ENCODE measurements around the gene NINJ1.

The NINJ1 gene

GRCh38 chr9:93131599-93132286 is 2.3 kb downstream of the NINJ1 start:
- no peak for DNase-seq

GRCh38 chr9:93130861-93131481 is 3.1 kb downstream of the NINJ1 start:
- DNase-seq, result no peak

- DNase-seq, result no peak
Measured at GRCh38 chr9:93129691-93130500, 4.2 kb downstream of the NINJ1 start.

DNA sequence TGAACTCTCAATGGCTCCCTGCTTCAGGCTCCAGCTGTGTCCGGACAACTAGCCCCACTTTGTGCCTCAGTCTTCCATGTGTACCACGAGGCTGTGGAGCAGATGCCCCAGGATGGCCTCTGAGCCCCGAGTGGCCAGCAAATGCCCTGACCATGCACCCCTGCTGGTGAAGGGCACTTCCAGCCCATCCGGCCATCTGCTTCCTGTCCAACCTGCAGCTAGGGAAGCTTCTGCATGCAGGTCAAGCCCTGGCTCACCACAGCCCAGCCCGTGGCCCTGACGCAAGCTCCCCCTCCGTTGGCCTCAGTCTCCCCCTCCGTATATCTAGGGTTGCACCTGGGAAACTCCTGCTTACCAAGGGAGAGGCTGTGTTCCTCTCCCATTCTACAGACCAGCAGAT is 4.8 kb downstream of the NINJ1 start:
- no peak for DNase-seq

- no peak for DNase-seq
Measured at GRCh38 chr9:93128715-93129224, 5.3 kb downstream of the NINJ1 start.

DNA sequence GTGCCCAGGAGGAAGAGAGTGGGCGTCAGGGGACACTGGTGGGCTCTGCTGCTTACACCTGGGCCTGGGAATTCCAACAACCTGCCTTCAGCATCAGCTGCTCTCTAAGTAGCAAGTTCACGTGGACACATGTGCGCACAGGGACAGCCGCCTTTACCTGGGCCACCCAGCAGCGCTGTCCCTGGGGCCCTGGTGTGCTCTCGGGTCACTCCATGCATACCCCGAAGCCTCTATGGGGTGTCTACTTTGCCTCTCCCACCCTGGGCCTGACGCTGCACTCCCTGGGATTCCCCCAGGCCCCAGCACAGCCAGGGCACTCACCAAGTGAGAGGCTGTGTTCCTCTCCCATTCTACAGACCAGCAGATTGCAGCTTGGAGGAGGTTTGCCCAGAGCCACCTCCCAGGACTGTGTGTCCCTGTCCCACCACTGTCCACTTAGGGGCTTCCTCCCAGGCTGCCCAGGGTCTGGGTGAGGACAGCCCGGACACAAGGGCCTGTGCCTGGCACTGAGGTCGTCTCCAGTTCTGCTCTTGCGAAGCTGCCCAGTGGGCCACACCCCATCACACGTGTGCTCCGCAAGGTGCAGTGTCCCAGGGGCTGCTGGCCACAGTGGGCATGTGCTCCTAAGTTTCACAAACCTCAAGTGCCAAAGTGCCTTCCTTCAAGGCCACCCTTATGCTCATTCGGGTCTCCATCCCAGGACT is 5.9 kb downstream of the NINJ1 start:
- DNase-seq, result no peak

GRCh38 chr9:93127395-93127911 is 6.6 kb downstream of the NINJ1 start:
- no peak for DNase-seq

- no peak for DNase-seq
Measured at GRCh38 chr9:93126825-93127368, 7.2 kb downstream of the NINJ1 start.

DNA sequence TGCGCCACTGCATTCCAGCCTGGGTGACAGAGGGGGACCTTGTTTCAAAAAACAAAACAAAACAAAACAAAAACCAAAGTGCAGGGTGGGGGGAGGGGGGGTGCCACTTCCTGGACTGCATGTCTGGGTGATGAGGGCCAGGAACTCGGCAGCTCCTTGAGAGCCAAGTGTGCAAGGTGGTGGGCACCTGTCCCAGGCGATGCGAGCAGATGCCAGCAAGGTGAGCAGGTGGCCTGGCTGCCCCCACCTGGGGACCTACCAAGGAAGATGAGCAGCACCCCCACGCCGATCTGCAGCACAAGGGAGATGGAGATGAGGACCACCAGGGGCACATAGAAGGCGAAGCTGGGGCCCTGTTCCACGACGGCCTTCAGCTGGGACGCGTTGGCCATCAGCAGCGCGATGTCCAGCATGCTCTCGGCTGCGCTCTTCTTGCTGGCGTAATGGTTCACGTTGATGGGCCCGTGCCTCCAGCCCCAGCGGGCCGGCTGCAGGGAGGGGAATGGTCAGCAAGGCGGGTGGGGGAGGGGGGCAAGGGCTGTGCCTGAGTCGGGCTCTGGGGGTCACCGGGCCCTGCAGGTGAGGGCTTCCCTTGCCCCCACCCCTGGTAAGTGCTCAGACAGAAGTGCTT is 7.8 kb downstream of the NINJ1 start:
- DNase-seq, result no peak

- no peak for DNase-seq
Measured at GRCh38 chr9:93125331-93125894, 8.6 kb downstream of the NINJ1 start.

DNA sequence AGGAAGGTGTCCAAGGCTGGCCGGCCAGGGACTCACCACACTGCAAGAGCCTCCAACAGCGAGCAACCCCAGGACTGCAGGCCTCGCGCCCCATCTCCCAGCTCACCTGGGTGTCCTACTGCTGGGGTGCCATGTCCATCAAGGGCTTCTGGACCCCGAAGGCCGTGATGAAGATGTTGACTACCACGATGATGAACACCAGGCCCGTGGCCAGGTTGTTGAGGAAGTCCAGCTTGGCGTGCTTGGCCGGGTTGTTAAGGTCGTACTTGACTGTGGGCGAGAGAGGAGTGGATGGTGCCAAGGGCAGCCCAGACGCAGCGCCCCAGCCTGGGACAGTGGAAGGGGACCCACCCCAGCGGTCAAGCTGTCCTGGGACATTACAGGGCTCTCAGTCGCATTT is 9.3 kb downstream of the NINJ1 start:
- no peak for DNase-seq

DNA sequence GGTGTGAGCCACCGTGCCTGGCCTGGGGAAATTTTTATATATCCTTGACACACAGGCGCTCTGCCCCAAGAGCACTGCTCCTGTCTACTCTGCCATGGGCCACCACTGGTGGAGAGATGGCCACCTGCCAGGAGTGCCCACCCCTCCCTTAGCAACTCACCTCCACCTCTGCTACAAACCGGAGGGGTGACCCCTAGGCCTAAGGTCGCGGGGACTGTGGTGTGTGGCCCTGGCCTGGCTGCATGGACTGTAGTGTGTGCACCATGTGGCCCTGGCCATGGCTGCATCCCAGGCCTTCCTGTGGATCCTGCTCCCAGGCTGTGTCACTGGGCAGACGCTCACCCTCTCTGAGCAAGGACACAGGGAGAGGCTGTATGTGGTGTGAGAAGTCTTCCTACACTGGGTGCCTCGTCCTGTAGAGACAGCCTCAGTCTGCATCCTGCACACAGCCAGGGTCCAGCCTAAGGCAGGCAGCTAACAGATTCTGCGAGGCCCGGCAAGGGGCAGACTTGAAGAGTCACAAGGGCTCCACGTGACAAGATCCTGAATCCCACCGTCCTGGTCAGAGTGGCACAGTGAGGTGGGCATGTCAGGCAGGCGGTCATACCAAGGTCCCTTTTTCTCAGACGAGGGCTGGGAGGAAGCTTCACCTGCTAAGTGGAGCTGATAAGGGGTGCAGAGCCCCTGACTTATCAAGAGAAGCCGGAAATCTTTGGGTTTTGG is 10.3 kb downstream of the NINJ1 start:
- DNase-seq, result no peak

GRCh38 chr9:93122721-93123221 is 11.3 kb downstream of the NINJ1 start:
- DNase-seq, result no peak

GRCh38 chr9:93121316-93122241 is 12.5 kb downstream of the NINJ1 start:
- no peak for DNase-seq

GRCh38 chr9:93120846-93121315 is 13.2 kb downstream of the NINJ1 start:
- DNase-seq, result no peak

DNA sequence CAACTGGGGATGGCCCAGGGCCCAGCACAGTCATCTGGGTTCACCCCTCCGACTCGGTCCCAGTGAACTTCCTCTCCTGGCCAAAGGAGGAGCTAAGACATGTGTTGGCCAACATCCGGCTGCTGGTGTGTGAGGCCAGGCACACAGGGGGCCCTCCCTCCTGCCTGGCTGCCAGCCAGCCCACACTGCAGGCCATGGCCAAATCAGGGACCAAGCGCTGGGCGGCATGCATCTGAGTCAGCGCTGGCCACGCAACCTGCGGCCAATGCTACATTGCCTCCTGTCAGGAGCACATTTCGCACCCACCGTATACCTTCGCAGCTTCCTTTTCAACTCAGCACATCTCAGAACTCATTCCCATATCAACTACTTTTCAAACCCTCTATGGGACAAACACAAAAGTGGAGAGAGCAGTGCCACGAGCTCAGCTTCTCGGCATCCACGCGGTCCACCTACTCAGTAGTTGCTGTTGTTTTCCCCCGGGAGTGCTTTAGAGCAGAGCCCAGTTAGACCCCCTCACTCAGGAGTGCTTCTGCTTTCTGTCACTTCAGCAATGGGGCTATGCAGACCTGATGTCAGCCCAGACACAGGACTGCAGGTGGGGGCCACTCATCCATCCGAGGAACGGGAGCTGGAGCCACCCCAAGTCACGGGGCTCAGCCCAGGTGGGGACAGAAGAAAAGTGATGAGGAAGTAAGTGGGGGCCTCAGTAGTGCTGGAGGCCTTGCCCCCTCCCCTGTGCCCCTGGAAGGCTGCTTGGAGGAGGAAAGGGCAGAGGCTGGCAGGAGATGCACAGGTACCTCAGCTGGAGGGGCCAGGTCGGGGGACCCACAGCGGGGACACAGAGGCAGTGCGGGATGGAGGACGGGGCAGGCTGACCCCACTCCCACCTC is 13.9 kb downstream of the NINJ1 start:
- peak; percentile 48 for DNase-seq

GRCh38 chr9:93119703-93119952 is 14.4 kb downstream of the NINJ1 start:
- DNase-seq, result no peak

- no peak for DNase-seq
Measured at GRCh38 chr9:93118863-93119702, 15.0 kb downstream of the NINJ1 start.
